HUES48 (cell line): ENCODE data around the gene FBLN1.
"Not testable (repeated sequence)": the region's sequence is repeated elsewhere in the genome, so short reads cannot be mapped to it uniquely, and the experiment has no call there.

ENCODE experiments used
- H3K27ac ChIP-seq: one replicate; pipeline ENCODE4 v1.7.0; 2013; ENCODE audit warnings: low read depth, low read length, inconsistent platforms
- H3K27me3 ChIP-seq: 2 replicates; pipeline ENCODE4 v1.6.1; 2013; ENCODE audit warnings: mild to moderate bottlenecking, low read length; ENCODE audit not compliant: control insufficient read depth, insufficient read depth
- H3K36me3 ChIP-seq: 2 replicates; pipeline ENCODE4 v1.6.1; 2013; ENCODE audit warnings: low read length; ENCODE audit not compliant: control insufficient read depth, insufficient read depth
- H3K4me1 ChIP-seq: 2 replicates; pipeline ENCODE4 v1.6.1; 2013; ENCODE audit warnings: mild to moderate bottlenecking, low read length; ENCODE audit not compliant: control insufficient read depth, insufficient read depth
- H3K4me3 ChIP-seq: 2 replicates; pipeline ENCODE4 v1.5.1; 2013; ENCODE audit warnings: mild to moderate bottlenecking, low read depth, low read length
- H3K9ac ChIP-seq: 2 replicates; pipeline ENCODE4 v1.6.1; 2013; ENCODE audit warnings: mild to moderate bottlenecking, low read depth, low read length, moderate library complexity
- H3K9me3 ChIP-seq: 2 replicates; pipeline ENCODE4 v1.6.1; 2013; ENCODE audit warnings: low read length; ENCODE audit not compliant: control insufficient read depth, insufficient read depth

The FBLN1 gene

GRCh38 chr22:45540122-45540521 lies 37.4 kb downstream of the FBLN1 start:
- Histone ChIP-seq H3K4me1 (no peaks in the 10 kb centered on the region), H3K9ac (no peak overlapping the region), H3K27me3 (no peaks in the 10 kb centered on the region), H3K36me3 (peaks cover 74% of the 10 kb centered on the region), H3K4me3 (no peak overlapping the region), H3K9me3 (no peaks in the 10 kb centered on the region), H3K27ac (no peak overlapping the region)

GRCh38 chr22:45541382-45541979 lies 38.8 kb downstream of the FBLN1 start:
- H3K36me3 ChIP-seq = peaks cover 74% of the 10 kb centered on the region
- H3K27ac ChIP-seq = no peak overlapping the region
- H3K9ac ChIP-seq = no peak overlapping the region
- no peak overlapping the region for H3K4me3 ChIP-seq
- H3K4me1 ChIP-seq = no peaks in the 10 kb centered on the region
- no peaks in the 10 kb centered on the region for H3K27me3 ChIP-seq
- no peaks in the 10 kb centered on the region for H3K9me3 ChIP-seq

GRCh38 chr22:45542001-45542520 lies 39.4 kb downstream of the FBLN1 start:
- Histone ChIP-seq H3K9ac (no peak overlapping the region), H3K27me3 (no peaks in the 10 kb centered on the region), H3K4me1 (no peaks in the 10 kb centered on the region), H3K27ac (no peak overlapping the region), H3K36me3 (peaks cover 76% of the 10 kb centered on the region), H3K4me3 (no peak overlapping the region), H3K9me3 (no peaks in the 10 kb centered on the region)

- not testable (repeated sequence) for H3K27ac ChIP-seq, H3K9ac ChIP-seq, H3K27me3 ChIP-seq, H3K9me3 ChIP-seq, H3K4me1 ChIP-seq, H3K4me3 ChIP-seq
- H3K36me3 ChIP-seq = peaks cover 80% of the 10 kb centered on the region
Measured at GRCh38 chr22:45542736-45543135, 40.1 kb downstream of the FBLN1 start.

GRCh38 chr22:45543243-45543642 lies 40.6 kb downstream of the FBLN1 start:
- H3K9me3 ChIP-seq = no peaks in the 10 kb centered on the region
- no peak overlapping the region for H3K27ac ChIP-seq
- H3K36me3 ChIP-seq = peaks cover 84% of the 10 kb centered on the region
- no peak overlapping the region for H3K9ac ChIP-seq
- no peaks in the 10 kb centered on the region for H3K4me1 ChIP-seq
- no peak overlapping the region for H3K4me3 ChIP-seq
- H3K27me3 ChIP-seq = no peaks in the 10 kb centered on the region

GRCh38 chr22:45544588-45545170 lies 42.0 kb downstream of the FBLN1 start:
- H3K9me3 ChIP-seq = no peaks in the 10 kb centered on the region
- no peak overlapping the region for H3K9ac ChIP-seq
- H3K27me3 ChIP-seq = no peaks in the 10 kb centered on the region
- H3K4me1 ChIP-seq = no peaks in the 10 kb centered on the region
- H3K4me3 ChIP-seq = no peak overlapping the region
- no peak overlapping the region for H3K27ac ChIP-seq
- H3K36me3 ChIP-seq = peaks cover 95% of the 10 kb centered on the region

- H3K9ac ChIP-seq = no peak overlapping the region
- H3K9me3 ChIP-seq = no peaks in the 10 kb centered on the region
- H3K4me3 ChIP-seq = no peak overlapping the region
- no peak overlapping the region for H3K27ac ChIP-seq
- H3K4me1 ChIP-seq = no peaks in the 10 kb centered on the region
- no peaks in the 10 kb centered on the region for H3K27me3 ChIP-seq
- H3K36me3 ChIP-seq = peaks cover 95% of the 10 kb centered on the region
Measured at GRCh38 chr22:45546333-45547015, 43.8 kb downstream of the FBLN1 start.

- Histone ChIP-seq H3K9me3 (no peaks in the 10 kb centered on the region), H3K4me3 (no peak overlapping the region), H3K4me1 (no peaks in the 10 kb centered on the region), H3K27ac (no peak overlapping the region), H3K27me3 (no peaks in the 10 kb centered on the region), H3K9ac (no peak overlapping the region), H3K36me3 (peaks cover 95% of the 10 kb centered on the region)
Measured at GRCh38 chr22:45547016-45547345, 44.3 kb downstream of the FBLN1 start.

GRCh38 chr22:45547731-45548130 lies 45.0 kb downstream of the FBLN1 start:
- Histone ChIP-seq H3K27ac (no peak overlapping the region), H3K9ac (no peak overlapping the region), H3K4me3 (no peak overlapping the region), H3K27me3 (no peaks in the 10 kb centered on the region), H3K9me3 (no peaks in the 10 kb centered on the region), H3K36me3 (peaks cover 87% of the 10 kb centered on the region), H3K4me1 (no peaks in the 10 kb centered on the region)

- Histone ChIP-seq H3K4me1 (no peaks in the 10 kb centered on the region), H3K9ac (no peak overlapping the region), H3K9me3 (no peaks in the 10 kb centered on the region), H3K4me3 (no peak overlapping the region), H3K27ac (no peak overlapping the region), H3K36me3 (peaks cover 81% of the 10 kb centered on the region), H3K27me3 (no peaks in the 10 kb centered on the region)
Measured at GRCh38 chr22:45548247-45548840, 45.7 kb downstream of the FBLN1 start.
